Breast epithelium (tissue), 4 donors: ENCODE measurements around the gene GNAT3. TPM values are rescaled to one million over a fixed set of nuclear protein-coding genes. Genes with fewer than 3 reads are reported as not detected.
A peak's percentile ranks its signal among the peaks of the same experiment; 100 is the strongest.

ENCODE experiments used
- DNase-seq, 2 donors: peaks; one replicate each; pipeline ENCODE4 v3.0.0-alpha.2; 2019; ENCODE audit warnings: low spot score in 2 of 2
- H3K27ac ChIP-seq, 2 donors: fragments of 200-600 bp; sonication (generic) in 1 of 2; one replicate each; pipeline ENCODE4 v1.5.1; 2016 to 2019; ENCODE audit warnings: mild to moderate bottlenecking in 1 of 2
- H3K27me3 ChIP-seq, 2 donors: fragments of 200-600 bp; sonication (generic) in 1 of 2; one replicate each; pipeline versions ENCODE4 v1.5.1 to v1.6.0; 2017 to 2019; ENCODE audit warnings: control low read depth in 1 of 2, mild to moderate bottlenecking in 1 of 2
- H3K36me3 ChIP-seq: fragments of 200-600 bp; one replicate; pipeline ENCODE4 v1.5.1; 2019
- H3K4me1 ChIP-seq, 2 donors: fragments of 200-600 bp; sonication (generic); one replicate each; pipeline ENCODE4 v1.5.1; 2016 to 2019; ENCODE audit warnings: control low read depth in 1 of 2
- H3K4me3 ChIP-seq, 3 donors: fragments of 200-600 bp; sonication (generic); 1 replicate in 2 of 3; 2 replicates in 1 of 3; pipeline ENCODE4 v1.5.1; 2016 to 2019; ENCODE audit warnings: mild to moderate bottlenecking in 3 of 3, moderate library complexity in 2 of 3
- H3K9me3 ChIP-seq, 2 donors: fragments of 200-600 bp; sonication (generic) in 1 of 2; one replicate each; pipeline ENCODE4 v1.5.1; 2016 to 2019; ENCODE audit warnings: control low read depth in 1 of 2
- POLR2A ChIP-seq: fragments of 450-650 bp; IDR thresholded peaks from one replicate; pipeline ENCODE4 v1.6.1; 2016; ENCODE audit warnings: antibody characterized with exemption, mild to moderate bottlenecking, moderate library complexity
- POLR2AphosphoS5 ChIP-seq, 3 donors: sonication (generic); formaldehyde crosslinking; IDR thresholded peaks; one replicate each; pipeline ENCODE4 v1.6.1; 2017; ENCODE audit warnings: antibody characterized with exemption in 3 of 3
- intact Hi-C: fragments of 100-400 bp; cut with DNase I; formaldehyde crosslinking; loops from one replicate; pipeline ENCODE4 v1.15.1; 2023; ENCODE audit warnings: low total_unique reads
- total RNA-seq, 3 donors: library from RNA; depleted of rRNA; stranded (reverse); fragments of >200 nt; gene quantifications; one replicate each; pipeline ENCODE4 v1.1.0, GENCODE V29; 2016
- TF ChIP-seq, protein P1 (sequence below), 3 donors: fragments of 450-650 bp; IDR thresholded peaks; one replicate each; pipeline ENCODE4 v1.5.1; 2016 to 2017; ENCODE audit warnings: antibody characterized with exemption in 3 of 3, mild to moderate bottlenecking in 3 of 3, moderate library complexity in 3 of 3

The GNAT3 gene
- total RNA-seq, 3 donors from 2014 or later: not detected

GRCh38 chr7:80460857-80461256, 51.0 kb downstream of the GNAT3 start:
- H3K27me3 ChIP-seq: no peaks in the 10 kb centered on the region
- no peaks in the 10 kb centered on the region for H3K4me1 ChIP-seq
- H3K9me3 ChIP-seq: no peaks in the 10 kb centered on the region
- no peak overlapping the region for H3K27ac ChIP-seq
- intact Hi-C loops: no loop called here
- no peak for DNase-seq
- H3K4me3 ChIP-seq: no peak overlapping the region
- TF ChIP-seq POLR2AphosphoS5 (IDR thresholded peaks at IDR 0.05) (no peak), POLR2A (no peak)
- TF ChIP-seq, protein P1, sequence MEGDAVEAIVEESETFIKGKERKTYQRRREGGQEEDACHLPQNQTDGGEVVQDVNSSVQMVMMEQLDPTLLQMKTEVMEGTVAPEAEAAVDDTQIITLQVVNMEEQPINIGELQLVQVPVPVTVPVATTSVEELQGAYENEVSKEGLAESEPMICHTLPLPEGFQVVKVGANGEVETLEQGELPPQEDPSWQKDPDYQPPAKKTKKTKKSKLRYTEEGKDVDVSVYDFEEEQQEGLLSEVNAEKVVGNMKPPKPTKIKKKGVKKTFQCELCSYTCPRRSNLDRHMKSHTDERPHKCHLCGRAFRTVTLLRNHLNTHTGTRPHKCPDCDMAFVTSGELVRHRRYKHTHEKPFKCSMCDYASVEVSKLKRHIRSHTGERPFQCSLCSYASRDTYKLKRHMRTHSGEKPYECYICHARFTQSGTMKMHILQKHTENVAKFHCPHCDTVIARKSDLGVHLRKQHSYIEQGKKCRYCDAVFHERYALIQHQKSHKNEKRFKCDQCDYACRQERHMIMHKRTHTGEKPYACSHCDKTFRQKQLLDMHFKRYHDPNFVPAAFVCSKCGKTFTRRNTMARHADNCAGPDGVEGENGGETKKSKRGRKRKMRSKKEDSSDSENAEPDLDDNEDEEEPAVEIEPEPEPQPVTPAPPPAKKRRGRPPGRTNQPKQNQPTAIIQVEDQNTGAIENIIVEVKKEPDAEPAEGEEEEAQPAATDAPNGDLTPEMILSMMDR (IDR thresholded peaks at IDR 0.05): no peak
- no peaks in the 10 kb centered on the region for H3K36me3 ChIP-seq

DNA sequence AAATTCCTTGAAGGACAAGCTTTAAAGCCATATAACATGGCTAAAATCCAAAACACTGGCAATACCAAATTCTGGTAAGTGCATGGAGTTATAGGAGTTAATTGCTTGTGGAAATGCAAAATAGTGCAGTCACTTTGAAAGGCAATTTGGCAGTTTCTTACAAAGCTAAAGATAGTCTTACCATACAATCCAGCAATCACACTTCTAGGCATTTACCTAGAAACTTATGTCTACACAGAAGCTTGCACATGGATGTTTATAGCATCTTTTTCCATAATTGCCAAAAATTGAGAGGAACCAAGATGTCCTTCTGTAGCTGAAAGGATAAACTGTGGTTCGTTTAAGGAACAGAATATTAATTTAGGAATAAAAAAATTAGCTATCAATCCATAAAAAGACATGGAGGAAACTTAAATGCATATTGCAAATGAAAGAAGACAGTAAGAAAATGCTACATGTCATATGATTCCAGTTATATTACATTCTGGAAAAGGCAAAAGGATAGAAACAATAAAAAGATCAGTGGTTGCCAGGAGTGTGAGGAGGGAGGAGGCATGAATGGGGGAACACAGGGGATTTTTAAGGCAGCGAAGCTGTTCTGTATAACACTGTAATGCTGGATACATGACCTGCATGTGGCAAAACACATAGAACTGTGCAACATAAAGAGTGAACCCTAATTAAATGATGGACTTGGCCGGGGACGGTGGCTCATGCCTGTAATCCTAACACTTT, 51.9 kb downstream of the GNAT3 start:
- no peak for DNase-seq
- Histone ChIP-seq H3K27me3 (no peaks in the 10 kb centered on the region), H3K9me3 (no peaks in the 10 kb centered on the region), H3K36me3 (no peaks in the 10 kb centered on the region), H3K4me1 (no peaks in the 10 kb centered on the region), H3K4me3 (no peak overlapping the region), H3K27ac (no peak overlapping the region)
- TF ChIP-seq POLR2A (no peak), POLR2AphosphoS5 (IDR thresholded peaks at IDR 0.05) (no peak)
- TF ChIP-seq, protein P1 (IDR thresholded peaks at IDR 0.05): no peak
- intact Hi-C loops: no loop called here

DNA sequence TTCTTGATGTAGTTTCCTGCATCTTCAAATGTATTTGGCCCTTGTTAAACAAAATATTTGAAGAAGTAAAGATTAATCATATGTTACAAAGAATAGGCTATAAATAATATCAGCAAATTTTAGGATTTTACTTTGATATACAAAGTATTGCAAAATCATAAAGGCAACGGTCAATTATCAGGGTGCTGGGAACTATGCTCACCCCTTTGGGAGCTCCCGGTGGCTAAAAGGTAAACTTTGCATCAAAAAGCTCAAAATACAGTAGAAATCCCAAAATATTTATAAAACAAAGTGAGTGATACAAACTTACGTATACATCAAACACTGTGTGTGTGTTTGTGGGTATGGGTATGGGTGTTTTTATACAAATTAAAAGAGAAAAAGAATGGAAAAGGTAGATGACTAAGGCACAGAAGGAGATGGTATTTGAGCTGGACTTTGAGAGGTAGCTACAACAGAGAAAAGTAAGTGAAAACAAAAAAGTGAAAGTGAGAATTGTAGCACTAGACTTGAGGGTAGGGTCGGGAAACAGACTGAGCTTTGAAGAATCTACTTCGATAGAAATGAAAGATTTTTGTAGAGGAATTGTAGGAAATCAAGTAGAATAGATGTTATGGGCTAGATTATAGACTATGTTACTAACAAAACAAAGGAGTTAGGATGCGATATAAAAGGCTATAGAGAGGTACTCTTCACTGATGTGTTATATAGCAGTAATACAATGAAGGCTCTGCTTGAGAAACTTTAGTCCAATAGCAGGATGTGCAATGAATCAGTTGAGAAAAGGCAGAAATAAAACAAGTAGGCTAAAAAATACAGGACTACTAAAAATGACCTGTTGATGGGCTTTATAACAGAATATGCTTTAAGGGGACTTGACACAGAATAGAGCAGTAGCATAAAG, 52.8 kb downstream of the GNAT3 start:
- no peak for DNase-seq
- TF ChIP-seq POLR2A (no peak), POLR2AphosphoS5 (IDR thresholded peaks at IDR 0.05) (no peak)
- TF ChIP-seq, protein P1 (IDR thresholded peaks at IDR 0.05): no peak

GRCh38 chr7:80453699-80454340, 58.0 kb downstream of the GNAT3 start:
- intact Hi-C loops: no loop called here
- H3K4me1 ChIP-seq: no peaks in the 10 kb centered on the region
- no peaks in the 10 kb centered on the region for H3K36me3 ChIP-seq
- no peak overlapping the region for H3K4me3 ChIP-seq
- no peaks in the 10 kb centered on the region for H3K27me3 ChIP-seq
- no peak for DNase-seq
- H3K9me3 ChIP-seq: no peaks in the 10 kb centered on the region
- TF ChIP-seq POLR2A (no peak), POLR2AphosphoS5 (IDR thresholded peaks at IDR 0.05) (no peak)
- TF ChIP-seq, protein P1 (IDR thresholded peaks at IDR 0.05): peak in 1 of 3 donors; percentile 38
- no peak overlapping the region for H3K27ac ChIP-seq

More for the DNA sequence above, 52.8 kb downstream of the GNAT3 start:
- Histone ChIP-seq H3K4me1 (no peaks in the 10 kb centered on the region), H3K36me3 (no peaks in the 10 kb centered on the region), H3K9me3 (no peaks in the 10 kb centered on the region), H3K27me3 (no peaks in the 10 kb centered on the region), H3K27ac (no peak overlapping the region), H3K4me3 (no peak overlapping the region)
- intact Hi-C loops: no loop called here
